GM21526 (cell line): ENCODE measurements around the gene SH2B2.
A peak's percentile ranks its signal among the peaks of the same experiment; 100 is the strongest.
"Not testable (repeated sequence)": the region's sequence is repeated elsewhere in the genome, so short reads cannot be mapped to it uniquely, and the experiment has no call there.

Experiments used
- ATAC-seq: cut with Tn5 transposase; IDR thresholded peaks from one replicate; pipeline ENCODE4 v1.9.1; 2021; ENCODE audit warnings: moderate library complexity; ENCODE audit not compliant: unreplicated experiment, low FRiP score

Gene SH2B2

DNA sequence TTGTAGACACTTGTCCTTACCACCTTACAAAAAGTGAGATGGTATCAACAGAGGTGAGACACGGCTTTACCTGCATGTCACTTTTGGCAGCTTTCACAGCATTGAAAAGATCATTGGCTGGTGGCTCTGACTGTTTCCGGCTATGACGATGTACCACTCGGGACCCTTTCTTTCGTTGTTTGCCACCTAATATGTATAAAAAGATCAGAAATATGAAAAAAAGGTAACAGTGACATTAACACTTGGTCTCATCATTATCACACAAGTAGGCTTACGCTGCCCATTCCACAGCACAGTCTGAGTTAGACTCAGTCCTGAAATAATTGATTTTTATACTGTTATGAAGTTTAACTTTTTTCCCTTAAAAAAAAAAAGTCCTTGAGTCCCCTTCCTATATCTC, 40.5 kb downstream of the SH2B2 start:
- ATAC-seq = not testable (repeated sequence)

DNA sequence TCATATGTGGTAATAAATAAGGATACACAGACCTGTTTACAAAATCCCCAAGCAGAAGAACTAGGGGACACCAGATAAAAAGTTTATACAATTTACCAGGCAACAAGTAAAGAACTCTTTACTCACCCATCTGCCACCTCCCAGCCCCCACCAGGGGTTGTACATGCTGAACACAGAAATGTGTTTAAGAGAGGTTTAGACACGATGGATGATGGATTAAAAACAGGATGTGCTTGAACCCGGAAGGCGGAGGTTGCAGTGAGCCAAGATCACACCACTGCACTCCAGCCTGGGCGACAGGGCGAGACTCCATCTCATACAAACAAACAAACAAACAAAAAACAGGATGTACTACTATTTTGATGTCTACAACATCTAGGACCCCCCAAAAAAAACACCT, 42.2 kb downstream of the SH2B2 start:
- not testable (repeated sequence) for ATAC-seq

DNA sequence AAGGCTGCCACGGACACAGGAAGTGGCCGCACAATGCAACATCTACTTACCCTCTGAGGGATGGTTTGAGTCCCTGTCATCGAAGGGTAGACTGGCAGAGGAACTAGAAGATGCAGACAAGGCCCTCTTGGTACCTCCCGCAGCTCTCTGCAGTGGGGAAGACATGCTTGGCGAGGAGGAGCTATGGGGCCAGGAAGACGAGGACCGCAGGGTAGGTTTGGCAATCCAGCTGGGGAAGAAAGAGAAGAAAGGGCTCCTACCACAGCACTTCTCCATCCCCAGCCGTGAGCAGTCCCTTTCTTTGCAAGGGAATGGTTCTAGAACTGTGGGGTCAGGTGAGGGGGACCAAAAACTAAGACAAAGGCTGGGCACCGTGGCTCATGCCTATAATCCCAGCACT, 42.7 kb downstream of the SH2B2 start:
- not testable (repeated sequence) for ATAC-seq

DNA sequence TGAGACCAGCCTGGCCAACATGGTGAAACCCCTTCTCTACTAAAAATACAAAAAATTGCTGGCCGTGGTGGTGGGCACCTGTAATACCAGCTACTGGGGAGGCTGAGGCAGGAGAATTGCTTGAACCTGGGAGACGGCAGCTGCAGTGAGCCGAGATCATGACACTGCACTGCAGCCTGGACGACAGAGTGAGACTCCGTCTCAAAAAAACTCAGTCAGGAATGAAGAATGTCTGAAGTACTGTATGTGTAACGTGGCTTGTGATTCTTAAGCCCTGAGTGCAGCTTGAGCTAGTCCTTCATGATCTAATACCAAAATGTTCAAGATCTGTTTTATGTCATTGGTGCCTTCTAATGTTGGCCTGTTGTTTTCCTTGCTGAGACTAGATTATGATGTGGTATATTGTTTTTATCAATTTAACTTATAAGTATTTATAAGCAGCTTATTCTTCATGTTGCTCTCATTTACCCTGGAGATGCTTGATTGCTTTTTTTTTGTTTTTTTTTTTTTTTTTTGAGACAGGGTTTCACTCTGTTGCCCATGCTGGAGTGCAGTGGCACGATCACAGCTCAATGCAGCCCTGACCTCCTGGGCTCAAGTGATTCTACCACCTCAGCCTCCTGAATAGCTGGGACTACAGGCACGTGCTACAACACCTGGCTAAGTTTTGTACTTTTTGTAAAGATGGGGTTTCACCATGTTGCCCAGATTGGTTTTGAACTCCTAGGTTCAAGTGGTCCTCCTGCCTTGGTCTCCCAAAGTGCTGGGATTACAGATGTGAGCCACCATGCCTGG, 44.2 kb downstream of the SH2B2 start:
- not testable (repeated sequence) for ATAC-seq

DNA sequence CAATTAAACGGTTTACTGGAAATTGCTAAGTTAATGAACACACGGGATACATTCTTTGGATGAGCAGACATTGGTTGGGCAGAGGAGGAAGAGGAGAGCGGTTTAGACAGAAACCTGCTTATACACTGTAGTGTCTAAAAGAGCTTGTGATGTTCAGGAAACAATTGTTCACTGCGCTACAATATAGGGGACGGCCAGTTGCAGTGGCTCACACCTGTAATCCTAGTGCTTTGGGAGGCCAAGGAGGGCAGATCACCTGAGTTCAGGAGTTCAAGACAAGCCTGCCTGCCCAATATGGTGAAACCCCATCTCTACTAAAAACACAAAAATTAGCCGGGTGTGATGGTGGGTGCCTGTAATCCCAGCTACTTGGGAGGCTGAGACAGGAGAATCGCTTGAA, 48.9 kb downstream of the SH2B2 start:
- ATAC-seq = not testable (repeated sequence)

DNA sequence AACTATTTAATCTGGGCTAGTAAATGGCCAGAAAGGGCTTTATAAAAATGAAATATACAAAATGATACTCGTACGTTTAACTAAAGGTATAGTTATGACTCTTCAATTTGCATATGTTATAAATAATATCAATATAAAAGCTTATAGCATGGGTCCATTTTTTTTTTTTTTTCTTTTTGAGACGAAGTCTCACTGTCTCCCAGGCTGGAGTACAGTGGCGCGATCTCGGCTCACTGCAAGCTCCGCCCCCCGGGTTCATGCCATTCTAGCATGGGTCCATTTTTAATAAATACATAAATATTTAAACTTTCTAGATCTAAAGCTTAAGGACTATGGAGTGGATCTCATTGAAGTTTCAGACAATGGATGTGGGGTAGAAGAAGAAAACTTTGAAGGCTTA, 50.3 kb downstream of the SH2B2 start:
- not testable (repeated sequence) for ATAC-seq

DNA sequence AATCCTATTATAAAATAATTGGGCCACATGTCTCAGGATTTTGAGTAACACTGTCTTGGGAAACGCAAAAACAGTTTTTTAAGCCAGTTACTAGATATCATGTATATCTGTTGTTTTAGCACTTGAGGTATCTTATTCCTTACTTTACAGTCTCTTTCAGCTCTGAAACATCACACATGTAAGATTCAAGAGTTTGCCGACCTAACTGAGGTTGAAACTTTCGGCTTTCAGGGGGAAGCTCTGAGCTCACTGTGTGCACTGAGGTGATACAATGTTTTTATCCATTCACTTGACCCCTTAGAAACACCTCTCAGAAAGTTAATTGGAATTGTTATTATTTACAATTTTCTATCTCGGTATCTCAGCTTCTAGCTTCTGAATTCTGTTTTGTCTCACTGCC, 50.8 kb downstream of the SH2B2 start:
- not testable (repeated sequence) for ATAC-seq

DNA sequence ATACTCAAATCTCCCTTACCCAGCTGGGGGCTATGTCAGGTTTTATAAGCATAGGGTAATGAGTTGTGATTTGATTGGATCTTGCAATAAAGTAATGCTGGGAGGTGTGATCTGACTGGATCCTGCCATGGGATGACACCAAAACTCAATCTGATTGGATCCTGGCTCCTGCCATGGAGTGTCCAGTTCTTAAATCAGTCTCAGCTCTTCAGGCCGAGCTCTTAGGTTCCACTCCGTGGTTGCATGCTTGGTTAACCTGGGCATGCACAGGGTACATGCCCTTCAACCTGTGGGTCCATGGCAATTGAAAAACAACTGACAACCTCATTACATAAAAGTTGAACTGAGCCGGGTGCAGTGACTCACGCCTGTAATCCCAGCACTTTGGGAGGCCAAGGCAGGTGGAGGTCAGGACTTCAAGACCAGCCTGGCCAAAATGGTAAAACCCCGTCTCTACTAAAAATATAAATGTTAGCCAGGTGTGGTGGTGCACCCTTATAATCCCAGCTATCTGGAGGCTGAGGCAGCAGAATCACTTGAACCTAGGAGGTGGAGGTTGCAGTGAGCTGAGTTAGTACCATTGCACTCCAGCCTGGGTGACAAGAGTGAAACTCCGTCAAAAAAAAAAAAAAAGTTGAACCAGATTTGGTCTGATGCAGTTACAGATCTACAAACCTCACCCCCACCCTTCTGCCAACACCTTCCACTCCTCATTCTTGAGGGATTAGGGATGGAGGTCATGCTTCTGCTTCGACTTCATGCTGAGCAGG, 54.1 kb downstream of the SH2B2 start:
- ATAC-seq = not testable (repeated sequence)

DNA sequence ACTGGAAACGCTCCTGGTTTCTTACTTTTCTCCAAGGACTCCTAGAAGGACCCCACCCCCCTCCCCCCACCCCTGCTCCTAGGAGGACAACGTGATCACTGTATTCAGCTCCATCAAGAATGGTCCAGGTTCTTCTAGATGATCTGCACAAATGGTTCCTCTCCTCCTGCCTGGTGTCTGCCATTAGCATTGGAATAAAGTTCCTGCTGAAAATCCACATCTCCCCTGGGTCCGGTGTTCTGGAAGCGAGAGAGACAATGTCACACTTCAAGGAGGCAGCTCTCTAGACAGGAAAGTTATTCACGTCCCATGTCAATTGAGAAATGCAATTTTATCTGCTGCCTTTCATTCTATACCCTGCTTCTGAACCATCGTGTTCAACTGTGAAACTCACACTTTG, 60.3 kb downstream of the SH2B2 start:
- not testable (repeated sequence) for ATAC-seq

DNA sequence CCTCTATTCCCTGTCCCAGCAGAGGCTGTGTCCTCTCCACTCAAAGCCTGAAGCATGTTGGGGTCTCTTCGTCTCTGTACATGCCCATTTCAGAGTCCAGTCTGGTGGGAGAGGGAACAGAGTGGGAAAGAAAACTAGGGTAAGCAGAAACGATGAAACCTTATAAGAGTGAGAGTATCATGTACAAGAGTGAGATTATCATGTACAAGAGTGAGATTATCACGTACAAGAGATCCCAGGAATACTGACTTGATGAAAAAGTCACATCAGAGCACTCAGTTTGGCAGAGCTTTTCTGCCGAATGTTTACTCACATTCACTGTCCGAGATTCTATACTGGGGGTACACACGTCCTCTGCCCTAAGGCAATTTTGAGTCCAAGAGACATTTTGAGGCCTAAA, 69.7 kb downstream of the SH2B2 start, which contains the start of gene SPDYE6:
Gene SPDYE6 (minus strand): TSS at position 101 of the 400 bp plus-strand sequence. CDS start 421 bp downstream, outside the sequence.
- ATAC-seq = not testable (repeated sequence)

DNA sequence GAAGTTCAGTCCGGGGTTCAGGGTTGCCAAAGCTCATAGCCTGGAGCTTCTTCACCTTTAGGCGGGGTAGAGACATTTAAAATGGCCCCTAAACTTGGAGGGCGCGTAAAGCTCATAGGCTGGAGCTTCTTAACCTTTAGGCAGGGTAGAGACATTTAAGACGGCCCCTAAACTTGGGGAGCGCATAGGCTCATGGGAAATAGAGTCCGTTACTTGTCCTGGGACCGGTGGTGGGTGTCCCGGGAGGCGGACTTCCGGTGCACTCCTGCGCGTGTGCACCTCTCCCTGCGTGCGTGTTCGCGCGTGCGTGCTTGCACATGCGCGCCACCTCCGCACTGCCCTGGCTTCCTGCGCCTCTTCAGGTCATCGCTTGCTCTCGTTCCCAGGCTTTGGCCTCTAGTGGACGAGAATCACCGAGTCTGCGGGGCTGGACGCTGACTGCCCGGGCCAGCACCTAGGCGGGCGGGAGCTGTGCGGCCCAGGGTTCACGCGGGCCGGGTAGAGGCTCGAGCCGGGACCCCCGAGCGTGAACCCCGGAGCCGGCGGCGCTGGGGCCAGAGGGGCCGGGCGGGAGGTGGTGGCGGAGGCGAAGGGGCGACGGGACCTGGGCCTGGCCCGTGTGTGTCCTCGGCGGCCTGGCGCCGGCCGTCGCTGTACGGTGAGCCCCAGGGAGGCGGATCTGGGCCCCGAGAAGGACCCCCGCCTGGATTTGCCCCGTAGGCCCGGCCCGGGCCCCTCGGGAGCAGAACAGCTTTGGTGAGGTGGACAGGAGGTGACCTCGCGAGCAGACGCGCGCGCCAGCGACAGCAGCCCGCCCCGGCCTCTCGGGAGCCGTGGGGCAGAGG, 77.1 kb downstream of the SH2B2 start:
- peak; percentile 98 for ATAC-seq

DNA sequence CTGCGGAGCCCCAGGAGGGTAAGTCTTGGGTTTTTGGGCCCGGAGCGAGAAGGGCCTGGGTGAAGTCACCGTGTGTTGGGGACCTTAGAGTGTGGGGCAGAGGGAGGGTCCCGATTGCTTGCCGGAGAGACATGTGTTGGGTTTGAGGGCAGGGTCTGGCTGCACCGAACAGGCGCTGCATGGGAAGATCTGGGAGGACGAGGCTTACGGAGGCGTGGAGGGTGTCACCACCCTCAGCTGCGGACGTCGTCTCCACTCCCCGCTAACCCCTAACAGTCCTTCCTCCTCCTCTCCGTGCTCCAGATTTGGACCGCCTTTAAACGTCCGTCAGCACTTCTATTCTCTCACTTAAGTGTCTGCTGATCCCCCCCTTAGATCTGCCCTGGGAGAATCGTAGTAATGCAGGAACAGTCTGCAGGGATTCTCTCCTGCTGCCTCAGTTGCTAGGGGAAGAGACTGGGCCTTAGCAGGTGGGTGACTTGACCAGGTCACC, 77.8 kb downstream of the SH2B2 start:
- not testable (repeated sequence) for ATAC-seq

DNA sequence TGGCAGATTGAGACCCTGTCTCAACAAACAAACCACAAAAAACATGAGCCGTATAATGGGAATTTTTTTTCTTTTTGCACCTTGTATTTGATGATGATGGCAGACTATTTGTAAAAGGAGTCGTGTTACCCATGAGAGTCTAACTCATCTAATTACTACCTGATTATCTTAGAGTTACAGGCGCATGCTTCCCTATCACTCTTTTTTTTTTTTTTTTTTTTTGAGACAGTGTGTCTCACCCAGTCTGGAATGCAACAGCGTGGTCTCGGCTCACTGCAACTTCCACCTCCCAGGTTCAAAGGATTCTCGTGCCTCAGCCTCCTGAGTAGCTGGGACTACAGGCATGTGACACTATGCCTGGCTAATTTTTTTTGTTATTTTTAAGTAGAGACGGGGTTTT, 78.7 kb downstream of the SH2B2 start:
- not testable (repeated sequence) for ATAC-seq

DNA sequence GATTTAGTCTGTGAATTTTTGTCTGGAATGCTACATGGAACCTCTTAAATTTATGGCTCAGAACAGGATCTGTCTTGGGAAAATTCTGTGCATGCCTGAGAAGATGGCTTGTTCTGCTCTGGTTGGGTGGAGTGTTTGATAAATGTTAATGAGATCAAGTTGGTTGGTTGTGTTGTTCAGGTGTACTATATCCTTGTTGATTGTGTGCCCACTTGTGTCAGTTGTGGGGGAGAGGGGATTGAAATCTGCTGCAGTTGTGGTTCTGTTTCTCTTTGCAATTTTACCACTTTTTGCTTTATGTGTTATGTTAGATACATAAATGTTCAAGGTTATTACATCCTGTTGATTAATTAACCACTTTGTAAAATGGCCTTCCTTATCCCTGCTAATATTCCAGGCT, 83.4 kb downstream of the SH2B2 start:
- ATAC-seq = not testable (repeated sequence)
